SK-N-SH (cell line): Measurements from ENCODE around the gene CCDC148. TPM values are rescaled to one million over a fixed set of nuclear protein-coding genes. Genes with fewer than 3 reads are reported as not detected.

ENCODE experiments used
- CTCF ChIA-PET: fragments of 300-600, 350-600 bp; formaldehyde crosslinking; extraction: SDS; loops from one replicate; lab custom pipeline; 2021; lab: Yijun Ruan, JAX
- POLR2A ChIA-PET: fragments of 350-600 bp; sonication (Branson Sonifier 250); formaldehyde crosslinking; extraction: SDS; loops from one replicate; lab custom pipeline; 2020; ENCODE audit warnings: antibody characterized with exemption, inconsistent platforms; lab: Yijun Ruan, JAX
- DNase-seq: peaks from one replicate; pipeline ENCODE4 v3.0.0; 2012
- H2AFZ ChIP-seq: fragments of 200-600 bp; sonication (generic); 2 replicates; pipeline ENCODE4 v1.8.1; 2016; ENCODE audit warnings: antibody characterized with exemption, mild to moderate bottlenecking, low read depth
- H3F3A ChIP-seq: fragments of 200-600 bp; sonication (generic); replicated peaks from 2 replicates; pipeline ENCODE3; 2016; ENCODE audit warnings: antibody characterized with exemption, mild to moderate bottlenecking; ENCODE audit not compliant: insufficient read depth
- H3K27ac ChIP-seq, 2 experiments: fragments of 200-500 bp in 1 of 2; fragments of 200-600 bp in 1 of 2; sonication (Bioruptor generic) in 1 of 2; sonication (generic), shearing (Covaris generic) in 1 of 2; 2 replicates each; pipeline versions ENCODE4 v1.5.1 to v1.6.1; 2014 to 2016; ENCODE audit warnings: low read depth in 2 of 2, inconsistent platforms in 1 of 2, low read length in 1 of 2, mild to moderate bottlenecking in 1 of 2, mixed read lengths in 1 of 2
- H3K27me3 ChIP-seq: fragments of 200-600 bp; sonication (generic), shearing (Covaris generic); 2 replicates; pipeline ENCODE4 v1.6.1; 2016; ENCODE audit warnings: mixed run types; ENCODE audit not compliant: insufficient read depth
- H3K36me3 ChIP-seq, 2 experiments: fragments of 200-500 bp in 1 of 2; fragments of 200-600 bp in 1 of 2; sonication (Bioruptor generic) in 1 of 2; sonication (generic) in 1 of 2; replicated peaks in 1 of 2; 2 replicates each; pipeline versions ENCODE3 to v1.5.1; 2014 to 2016; ENCODE audit warnings: low read length in 1 of 2, mild to moderate bottlenecking in 1 of 2; ENCODE audit not compliant: insufficient read depth in 2 of 2, control insufficient read depth in 1 of 2
- H3K4me1 ChIP-seq, 2 experiments: fragments of 200-500 bp in 1 of 2; fragments of 200-600 bp in 1 of 2; sonication (Bioruptor generic) in 1 of 2; sonication (generic), shearing (Covaris generic) in 1 of 2; 2 replicates each; pipeline versions ENCODE4 v1.5.1 to v1.6.1; 2014 to 2016; ENCODE audit warnings: low read depth in 1 of 2, low read length in 1 of 2, mixed run types in 1 of 2; ENCODE audit not compliant: insufficient read depth in 2 of 2, control insufficient read depth in 1 of 2
- H3K4me2 ChIP-seq: fragments of 200-600 bp; sonication (generic), shearing (Covaris generic); 2 replicates; pipeline ENCODE4 v1.6.1; 2017; ENCODE audit warnings: mixed run types
- H3K4me3 ChIP-seq, 2 experiments: fragments of 200-500 bp in 1 of 2; fragments of 200-600 bp in 1 of 2; sonication (Bioruptor generic) in 1 of 2; sonication (generic), shearing (Covaris generic) in 1 of 2; 2 replicates each; pipeline versions ENCODE4 v1.5.1 to v1.8.1; 2014 to 2016; ENCODE audit warnings: low read depth in 2 of 2, inconsistent platforms in 1 of 2, low read length in 1 of 2, mild to moderate bottlenecking in 1 of 2, mixed read lengths in 1 of 2, moderate library complexity in 1 of 2
- H3K79me2 ChIP-seq: fragments of 200-600 bp; sonication (generic); 2 replicates; pipeline ENCODE4 v1.8.1; 2017; ENCODE audit warnings: mild to moderate bottlenecking; ENCODE audit not compliant: insufficient read depth
- H3K9ac ChIP-seq: fragments of 200-600 bp; sonication (generic); 2 replicates; pipeline ENCODE4 v1.6.1; 2017; ENCODE audit warnings: mixed run types
- H3K9me2 ChIP-seq: fragments of 200-600 bp; sonication (generic); 2 replicates; pipeline ENCODE4 v1.6.1; 2017; ENCODE audit warnings: mixed run types
- H3K9me3 ChIP-seq: fragments of 200-600 bp; sonication (generic); 2 replicates; pipeline ENCODE4 v1.6.1; 2017; ENCODE audit warnings: mixed run types, mild to moderate bottlenecking, moderate library complexity
- H4K20me1 ChIP-seq: fragments of 200-600 bp; sonication (generic); 2 replicates; pipeline ENCODE4 v1.6.1; 2017; ENCODE audit warnings: mild to moderate bottlenecking, mixed run types; ENCODE audit not compliant: insufficient read depth
- CTCF ChIP-seq: fragments of 200-600 bp; sonication (generic); IDR thresholded peaks from 2 replicates; pipeline ENCODE4 v1.6.1; 2017; ENCODE audit warnings: antibody characterized with exemption, mild to moderate bottlenecking, moderate library complexity
- ELF1 ChIP-seq: IDR thresholded peaks from 2 replicates; pipeline ENCODE4 v1.4.0; 2012
- EP300 ChIP-seq, 2 experiments: IDR thresholded peaks; 2 replicates each; pipeline versions ENCODE4 v1.4.0 to v1.6.1; 2012; ENCODE audit warnings: borderline replicate concordance in 1 of 2, low read depth in 1 of 2, low read length in 1 of 2
- EZH2phosphoT487 ChIP-seq: fragments of 200-600 bp; sonication (generic); IDR thresholded peaks from 2 replicates; pipeline ENCODE4 v1.6.1; 2017; ENCODE audit warnings: low read depth, mixed run types, mild to moderate bottlenecking, antibody characterized with exemption, moderate library complexity, borderline replicate concordance
- FOSL2 ChIP-seq: IDR thresholded peaks from 2 replicates; pipeline ENCODE4 v1.4.0; 2012; ENCODE audit warnings: low read depth, mild to moderate bottlenecking, moderate library complexity, borderline replicate concordance
- IRF3 ChIP-seq: fragments of 150-350 bp; IDR thresholded peaks from 2 replicates; pipeline ENCODE4 v1.6.1; 2016; ENCODE audit warnings: mild to moderate bottlenecking, low read depth, low read length
- MEF2A ChIP-seq: IDR thresholded peaks from 2 replicates; pipeline ENCODE4 v1.4.0; 2012; ENCODE audit warnings: low read depth, borderline replicate concordance
- MXI1 ChIP-seq: IDR thresholded peaks from 2 replicates; pipeline ENCODE4 v1.6.1; 2012; ENCODE audit warnings: mild to moderate bottlenecking, low read depth, low read length, improper control_type of control experiment
- NFIC ChIP-seq: IDR thresholded peaks from 2 replicates; pipeline ENCODE4 v1.4.0; 2012; ENCODE audit warnings: borderline replicate concordance
- PBX3 ChIP-seq: IDR thresholded peaks from 2 replicates; pipeline ENCODE4; 2012
- RAD21 ChIP-seq: IDR thresholded peaks from 2 replicates; pipeline ENCODE4 v1.6.1; 2012; ENCODE audit warnings: mild to moderate bottlenecking, low read length
- REST ChIP-seq: IDR thresholded peaks from 2 replicates; pipeline ENCODE4 v1.6.1; 2012; ENCODE audit warnings: mild to moderate bottlenecking, low read depth, low read length, moderate library complexity
- RFX5 ChIP-seq: IDR thresholded peaks from 2 replicates; pipeline ENCODE4 v1.6.1; 2012; ENCODE audit warnings: mild to moderate bottlenecking, improper control_type of control experiment, low read length
- SIN3A ChIP-seq: IDR thresholded peaks from 2 replicates; pipeline ENCODE4 v1.6.1; 2012; ENCODE audit warnings: low read depth, mild to moderate bottlenecking, low read length, moderate library complexity, borderline replicate concordance
- SMC3 ChIP-seq: IDR thresholded peaks from 2 replicates; pipeline ENCODE4 v1.6.1; 2012; ENCODE audit warnings: low read depth, low read length, improper control_type of control experiment
- TCF12 ChIP-seq: IDR thresholded peaks from 2 replicates; pipeline ENCODE4 v1.4.0; 2012
- TEAD4 ChIP-seq: IDR thresholded peaks from 2 replicates; pipeline ENCODE4 v1.4.0; 2012; ENCODE audit warnings: mild to moderate bottlenecking, borderline replicate concordance; ENCODE audit not compliant: insufficient read depth
- USF1 ChIP-seq: IDR thresholded peaks from 2 replicates; pipeline ENCODE4 v1.4.0; 2012; ENCODE audit warnings: low read depth, borderline replicate concordance
- YY1 ChIP-seq: IDR thresholded peaks from 2 replicates; pipeline ENCODE4 v1.4.0; 2012; ENCODE audit warnings: low read depth, mild to moderate bottlenecking
- ZBTB33 ChIP-seq: IDR thresholded peaks from 2 replicates; pipeline ENCODE4 v1.4.0; 2012; ENCODE audit warnings: low read depth, borderline replicate concordance
- WGBS: methylation state at CpG from one replicate; pipeline ENCODE4 v1.1.6; 2017; ENCODE audit warnings: low lambda C conversion rate; 5-methylcytosine and 5-hydroxymethylcytosine counted together
- polyA plus RNA-seq, 3 experiments: library from polyadenylated mRNA; depleted of rRNA; stranded (reverse); fragments of >200 nt; gene quantifications; 2 replicates each; pipeline ENCODE4 v1.2.3, GENCODE V29; 2012

The CCDC148 gene
- polyA plus RNA-seq, 1 of the 3 experiments (the other 2 are of a cell fraction) = 0.18 TPM

GRCh38 chr2:158232476-158232875 lies 224.1 kb downstream of the CCDC148 start:
- Histone ChIP-seq H3F3A (no peaks in the 10 kb centered on the region), H3K9me3 (no peaks in the 10 kb centered on the region), H3K9me2 (no peaks in the 10 kb centered on the region), H4K20me1 (no peaks in the 10 kb centered on the region), H3K4me1 (no peaks in the 10 kb centered on the region; a peak in 1 of 4 replicates), H3K27ac (no peak overlapping the region), H3K4me3 (no peak overlapping the region), H3K9ac (no peak overlapping the region), H3K36me3 (no peaks in the 10 kb centered on the region), H2AFZ (no peak overlapping the region), H3K4me2 (no peak overlapping the region), H3K27me3 (no peaks in the 10 kb centered on the region; the same call in 1 of the 2 replicates), H3K79me2 (no peaks in the 10 kb centered on the region)
- WGBS = 55% methylated on average over 1 of the region's 1 CpG
- ChIA-PET CTCF (no interaction called here), POLR2A (no interaction called here)
- DNase-seq = no peak
- TF ChIP-seq TEAD4 = no peak
- no peak for TF ChIP-seq MEF2A
- no peak for TF ChIP-seq SIN3A
- TF ChIP-seq RFX5 = no peak
- TF ChIP-seq CTCF = no peak
- TF ChIP-seq EZH2phosphoT487 = no peak
- no peak for TF ChIP-seq SMC3
- no peak for TF ChIP-seq NFIC
- no peak for TF ChIP-seq YY1
- TF ChIP-seq TCF12 = no peak
- TF ChIP-seq RAD21 = no peak
- no peak for TF ChIP-seq IRF3
- TF ChIP-seq ZBTB33 = no peak
- no peak for TF ChIP-seq REST
- no peak for TF ChIP-seq PBX3
- no peak for TF ChIP-seq USF1
- TF ChIP-seq ELF1 = no peak
- no peak for TF ChIP-seq MXI1
- TF ChIP-seq EP300 (IDR thresholded peaks at IDR 0.05; ENCODE audit: borderline replicate concordance in 1 of 2, low read depth in 1 of 2, low read length in 1 of 2) = no peak
- no peak for TF ChIP-seq FOSL2
